ENCODE measurements around the gene ARHGAP24.

DNA sequence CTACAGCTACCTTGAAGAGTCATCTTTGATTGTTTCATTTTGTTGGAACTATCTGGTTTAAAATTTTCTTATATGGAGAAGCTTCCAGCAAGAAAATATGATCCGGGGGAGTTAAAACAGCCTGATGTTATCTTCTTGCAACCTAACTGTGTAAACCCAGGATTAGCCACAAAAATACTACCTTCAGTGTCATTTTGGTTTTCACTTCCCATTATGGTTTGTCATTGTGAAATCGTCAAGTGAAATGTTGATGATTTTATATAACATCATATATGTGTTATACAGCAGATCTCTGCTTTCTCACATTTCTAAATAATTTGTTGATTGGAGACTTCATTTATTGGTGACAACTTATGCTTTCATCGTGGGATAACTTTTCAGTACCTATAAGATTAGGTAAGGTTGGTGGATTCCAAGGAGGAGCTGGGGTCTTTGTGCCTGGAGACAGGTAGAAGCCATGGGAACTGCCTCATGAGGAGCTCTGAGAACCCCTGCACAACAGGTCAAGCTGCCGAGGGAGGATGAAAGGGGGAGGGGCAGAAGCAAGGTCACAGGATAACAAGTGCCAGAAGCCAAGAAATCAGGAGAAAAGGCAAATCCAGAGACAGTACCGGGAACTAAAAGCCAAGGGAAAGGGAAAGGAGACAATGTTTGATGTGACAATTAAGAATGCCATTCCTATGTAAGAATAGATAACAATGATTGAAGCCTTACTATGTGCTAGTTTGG lies 7.2 kb downstream of the ARHGAP24 start:
- no peak for TF ChIP-seq RAD21 (IDR thresholded peaks at IDR 0.05)
- TF ChIP-seq SP1 (IDR thresholded peaks at IDR 0.05), result no peak
- TF ChIP-seq, protein P1, sequence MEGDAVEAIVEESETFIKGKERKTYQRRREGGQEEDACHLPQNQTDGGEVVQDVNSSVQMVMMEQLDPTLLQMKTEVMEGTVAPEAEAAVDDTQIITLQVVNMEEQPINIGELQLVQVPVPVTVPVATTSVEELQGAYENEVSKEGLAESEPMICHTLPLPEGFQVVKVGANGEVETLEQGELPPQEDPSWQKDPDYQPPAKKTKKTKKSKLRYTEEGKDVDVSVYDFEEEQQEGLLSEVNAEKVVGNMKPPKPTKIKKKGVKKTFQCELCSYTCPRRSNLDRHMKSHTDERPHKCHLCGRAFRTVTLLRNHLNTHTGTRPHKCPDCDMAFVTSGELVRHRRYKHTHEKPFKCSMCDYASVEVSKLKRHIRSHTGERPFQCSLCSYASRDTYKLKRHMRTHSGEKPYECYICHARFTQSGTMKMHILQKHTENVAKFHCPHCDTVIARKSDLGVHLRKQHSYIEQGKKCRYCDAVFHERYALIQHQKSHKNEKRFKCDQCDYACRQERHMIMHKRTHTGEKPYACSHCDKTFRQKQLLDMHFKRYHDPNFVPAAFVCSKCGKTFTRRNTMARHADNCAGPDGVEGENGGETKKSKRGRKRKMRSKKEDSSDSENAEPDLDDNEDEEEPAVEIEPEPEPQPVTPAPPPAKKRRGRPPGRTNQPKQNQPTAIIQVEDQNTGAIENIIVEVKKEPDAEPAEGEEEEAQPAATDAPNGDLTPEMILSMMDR (IDR thresholded peaks at IDR 0.05; ENCODE audit: low read depth, low read length, missing input control), result no peak
- no peak for TF ChIP-seq JUND (IDR thresholded peaks at IDR 0.05)
- no peak for TF ChIP-seq YY1 (IDR thresholded peaks at IDR 0.05)

Measured in liver (tissue), 3 donors.